Measurements from ENCODE around the gene INPP5D.

- TF ChIP-seq POLR2A (IDR thresholded peaks at IDR 0.05): no peak
- no peak for TF ChIP-seq CTCF (IDR thresholded peaks at IDR 0.05)
Measured at GRCh38 chr2:233118648-233119000, 58.5 kb downstream of the INPP5D start.
